ENCODE data around the gene CA10.

DNA sequence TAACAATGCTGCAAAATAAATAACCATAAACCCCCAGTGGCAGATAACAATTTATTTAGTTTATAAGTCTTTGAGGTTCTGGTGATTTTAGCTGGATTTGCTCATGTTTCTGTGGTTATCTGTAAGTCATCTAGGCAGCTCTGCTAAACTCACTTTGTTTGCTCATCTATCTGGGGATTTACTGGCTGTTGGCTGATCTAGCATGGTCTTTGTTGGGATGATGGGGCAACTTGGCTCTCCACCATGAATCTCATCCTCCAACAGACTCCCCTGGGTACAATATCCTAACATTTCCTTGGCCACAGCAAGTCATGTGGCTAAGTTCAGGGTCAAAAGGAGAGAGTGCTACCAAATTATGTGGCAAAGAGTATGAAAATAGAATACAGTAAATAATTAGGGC is 359.3 kb downstream of the CA10 start:
- TF ChIP-seq ZNF274 (IDR thresholded peaks at IDR 0.05; ENCODE audit: low read depth, low read length) (no peak), YY1 (IDR thresholded peaks at IDR 0.05; ENCODE audit: insufficient read depth, insufficient read length) (no peak), SUZ12 (IDR thresholded peaks at IDR 0.05; ENCODE audit: extremely low read depth, insufficient read depth, insufficient read length) (no peak)
